HS-27A (cell line): ENCODE results near the gene CDH13.
A peak's percentile ranks its signal among the peaks of the same experiment; 100 is the strongest.

ENCODE experiments used
- DNase-seq: peaks from one replicate; pipeline ENCODE4 v3.0.0-alpha.2; 2012; ENCODE audit warnings: low read depth, missing footprints

CDH13 gene

DNA sequence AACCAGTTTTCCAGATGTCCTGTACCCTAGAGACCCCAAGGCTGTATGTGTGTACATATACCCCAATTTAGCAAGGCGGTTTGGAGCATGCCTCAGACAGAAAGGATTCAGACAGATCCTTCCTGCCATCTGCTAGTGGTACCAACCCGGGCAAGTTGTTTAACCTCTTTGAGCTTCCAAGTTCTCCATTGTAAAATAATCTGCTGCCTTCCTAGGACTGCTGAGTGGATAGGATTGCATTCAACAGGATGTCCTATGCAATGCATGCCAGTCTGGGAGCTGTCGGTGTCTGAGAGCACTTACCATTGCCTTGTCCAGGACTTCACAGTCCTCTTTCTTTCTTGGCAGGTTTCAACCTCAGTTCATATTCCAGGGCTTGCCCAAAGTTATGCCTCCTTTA lies 1.9 kb downstream of the CDH13 start:
- DNase-seq: no peak

DNA sequence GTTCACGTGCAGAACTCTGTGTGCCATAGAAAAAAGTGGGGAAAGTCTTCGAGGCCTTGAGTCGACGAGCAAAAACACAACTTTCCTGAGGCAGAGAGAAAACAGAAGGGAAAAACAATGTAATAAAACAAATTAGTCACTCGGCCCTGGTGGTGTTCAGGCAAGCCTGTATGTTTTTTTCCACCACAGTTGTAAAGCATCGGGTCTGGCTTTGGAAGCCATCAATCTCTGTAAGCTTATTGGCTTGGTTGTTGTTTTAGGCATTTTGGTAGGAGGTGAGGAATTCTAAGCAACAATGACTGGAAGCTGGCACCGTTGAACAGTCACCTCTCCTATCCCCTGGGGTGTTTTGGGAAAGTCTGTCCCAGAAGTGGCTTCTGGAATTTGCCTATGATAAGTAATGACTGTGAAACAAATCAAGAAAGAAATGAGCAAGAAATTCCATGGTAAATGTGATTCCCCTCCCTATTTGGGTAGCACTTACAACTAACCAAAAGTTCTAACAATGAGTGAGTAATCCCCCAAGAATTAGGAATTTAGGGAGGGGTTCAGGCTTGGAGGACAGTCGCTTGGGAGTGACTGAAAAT lies 2.8 kb downstream of the CDH13 start:
- peak; percentile 95 for DNase-seq

DNA sequence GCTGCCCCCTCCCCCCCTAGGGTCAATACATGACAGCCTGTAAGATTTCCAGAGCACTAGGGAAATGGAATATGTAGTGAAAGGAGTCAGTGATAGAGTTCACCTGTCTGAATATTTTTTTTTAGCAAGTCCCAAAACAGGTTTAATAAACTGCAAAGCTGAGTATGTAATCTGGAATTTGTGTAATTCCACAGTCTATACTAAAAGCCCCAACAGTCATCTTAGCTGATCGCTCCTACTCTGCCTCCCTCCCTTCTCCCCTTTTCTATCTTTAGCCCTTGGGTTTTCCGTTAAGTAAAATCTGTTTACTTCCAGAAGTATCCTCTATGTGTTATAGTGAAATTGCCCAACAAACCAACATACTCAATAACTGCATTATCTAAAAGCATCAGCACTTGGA lies 3.5 kb downstream of the CDH13 start:
- DNase-seq: peak; percentile 51

- no peak for DNase-seq
These were observed 3.9 kb downstream of the CDH13 start for GRCh38 chr16:82630688-82631087.

GRCh38 chr16:82631701-82632685 lies 5.2 kb downstream of the CDH13 start:
- DNase-seq: no peak

GRCh38 chr16:82633964-82634600 lies 7.3 kb downstream of the CDH13 start:
- DNase-seq: no peak

GRCh38 chr16:82634955-82635610 lies 8.3 kb downstream of the CDH13 start:
- DNase-seq: no peak

- DNase-seq: no peak
These were observed 9.7 kb downstream of the CDH13 start for GRCh38 chr16:82636485-82636884.

DNA sequence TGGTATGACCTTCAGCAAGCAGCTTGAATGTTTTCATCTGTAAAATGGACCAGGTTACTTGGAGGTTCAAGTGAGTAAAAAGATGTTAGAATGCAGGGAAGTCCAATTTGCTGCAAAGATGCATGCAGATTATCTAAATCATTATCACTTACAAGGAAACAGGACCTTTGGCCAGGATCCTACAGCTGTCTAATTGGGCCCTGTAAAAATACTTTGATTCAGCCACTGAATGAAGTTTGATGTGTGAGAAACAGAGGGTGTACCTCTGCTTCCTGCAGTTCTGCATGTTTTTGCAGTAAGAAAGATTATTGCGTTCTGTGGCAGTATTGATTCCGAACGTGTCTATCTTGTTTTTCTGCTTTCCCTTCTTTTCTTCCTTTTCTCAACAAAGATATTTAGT lies 10.2 kb downstream of the CDH13 start:
- DNase-seq: no peak

GRCh38 chr16:82638095-82638798 lies 11.5 kb downstream of the CDH13 start:
- peak; percentile 91 for DNase-seq

- no peak for DNase-seq
These were observed 12.5 kb downstream of the CDH13 start for GRCh38 chr16:82639263-82639662.

GRCh38 chr16:82639666-82640336 lies 13.0 kb downstream of the CDH13 start:
- DNase-seq: peak; percentile 73

- DNase-seq: no peak
These were observed 14.7 kb downstream of the CDH13 start for GRCh38 chr16:82641336-82641984.

DNA sequence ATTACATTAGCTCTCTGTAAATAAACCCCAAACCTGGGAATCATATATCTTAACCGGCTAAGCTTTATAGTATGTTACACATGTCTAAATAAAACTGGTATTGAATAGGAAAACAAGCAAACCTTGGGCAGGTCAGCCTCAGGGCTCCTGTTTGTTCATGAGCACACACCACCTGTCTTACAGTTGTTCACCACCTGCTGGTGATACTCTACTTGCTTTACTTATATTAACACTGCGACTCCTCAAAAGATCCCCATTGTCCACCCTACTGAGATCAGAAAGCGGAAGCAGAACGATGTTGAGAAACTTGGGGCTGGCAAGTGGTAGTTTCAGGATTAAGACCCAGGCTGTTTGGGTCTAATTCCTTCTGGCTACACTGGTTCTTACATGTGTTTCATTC lies 16.4 kb downstream of the CDH13 start:
- DNase-seq: no peak

- no peak for DNase-seq
These were observed 17.3 kb downstream of the CDH13 start for GRCh38 chr16:82643936-82644630.

- DNase-seq: no peak
These were observed 19.7 kb downstream of the CDH13 start for GRCh38 chr16:82646504-82646903.

GRCh38 chr16:82649766-82650165 lies 23.0 kb downstream of the CDH13 start:
- no peak for DNase-seq

- no peak for DNase-seq
These were observed 24.0 kb downstream of the CDH13 start for GRCh38 chr16:82650804-82651203.

DNA sequence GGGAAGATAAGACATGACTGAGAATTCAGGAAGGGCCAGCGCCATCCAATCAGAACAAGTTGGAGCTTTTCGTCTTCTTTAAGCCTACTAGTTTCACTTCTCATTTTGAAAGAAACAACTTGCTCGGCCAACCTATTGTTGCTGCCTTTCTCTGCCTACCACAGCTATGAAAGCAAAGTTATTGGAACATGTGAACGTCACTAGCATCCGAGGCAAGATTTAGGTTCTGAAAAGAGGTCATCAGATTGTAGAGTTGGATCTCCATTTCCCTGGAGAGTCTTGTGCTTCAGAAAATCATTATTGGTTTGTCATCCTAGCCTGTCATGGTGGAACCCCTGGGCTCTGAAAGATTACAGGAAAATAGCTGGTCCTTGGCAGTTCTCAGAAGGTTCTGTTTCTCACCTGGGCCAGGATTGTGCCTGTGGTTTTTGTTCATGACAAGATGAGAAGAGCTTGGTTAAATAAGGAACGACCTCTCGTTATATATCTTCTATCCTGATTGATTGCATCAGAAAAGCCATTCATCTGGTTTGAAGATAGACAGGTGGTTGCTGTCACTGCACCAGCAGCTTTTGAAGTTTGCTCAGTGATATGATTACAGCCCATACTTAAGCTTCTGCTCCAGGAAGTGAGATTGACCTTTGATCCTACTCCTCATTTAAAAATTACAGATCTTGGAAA lies 25.3 kb downstream of the CDH13 start:
- DNase-seq: no peak
